Neuronal stem cell (in vitro differentiated cells): ENCODE measurements around the gene WFDC12.

Experiments
- DNase-seq: peaks from one replicate; pipeline ENCODE4 v3.0.0-alpha.2; 2013; ENCODE audit warnings: low spot score
- H2AFZ ChIP-seq: one replicate; pipeline ENCODE4 v1.6.1; 2013; ENCODE audit warnings: mild to moderate bottlenecking, low read length, inconsistent platforms
- H2AK5ac ChIP-seq: 2 replicates; pipeline ENCODE4 v1.6.1; 2013; ENCODE audit warnings: low read depth, mild to moderate bottlenecking, inconsistent platforms, low read length, moderate library complexity, mixed read lengths
- H2BK120ac ChIP-seq: 2 replicates; pipeline ENCODE4 v1.6.1; 2013; ENCODE audit warnings: low read depth, mild to moderate bottlenecking, inconsistent platforms, low read length, moderate library complexity, mixed read lengths
- H2BK12ac ChIP-seq: one replicate; pipeline ENCODE4 v1.6.1; 2013; ENCODE audit warnings: low read length, inconsistent platforms
- H2BK15ac ChIP-seq: 2 replicates; pipeline ENCODE4 v1.6.1; 2013; ENCODE audit warnings: mild to moderate bottlenecking, low read length, inconsistent platforms, mixed read lengths
- H2BK5ac ChIP-seq: one replicate; pipeline ENCODE4 v1.6.1; 2013; ENCODE audit warnings: inconsistent platforms, mild to moderate bottlenecking, low read length, moderate library complexity
- H3K14ac ChIP-seq: one replicate; pipeline ENCODE4 v1.6.1; 2013; ENCODE audit warnings: low read length, inconsistent platforms
- H3K18ac ChIP-seq: 2 replicates; pipeline ENCODE4 v1.6.1; 2013; ENCODE audit warnings: low read length, inconsistent platforms
- H3K23ac ChIP-seq: 2 replicates; pipeline ENCODE4 v1.6.1; 2013; ENCODE audit warnings: low read depth, mild to moderate bottlenecking, mixed read lengths, low read length, inconsistent platforms; ENCODE audit not compliant: poor library complexity
- H3K27ac ChIP-seq: replicated peaks from 3 replicates; pipeline ENCODE4 v1.5.1; 2013; ENCODE audit warnings: low read length, inconsistent platforms
- H3K27me3 ChIP-seq, 3 experiments: 2 replicates each; pipeline ENCODE4 v1.6.1; 2013; ENCODE audit warnings: low read length in 3 of 3, mild to moderate bottlenecking in 2 of 3, inconsistent platforms in 1 of 3, low read depth in 1 of 3, mixed read lengths in 1 of 3, moderate library complexity in 1 of 3; ENCODE audit not compliant: control insufficient read depth in 3 of 3, insufficient read depth in 3 of 3
- H3K36me3 ChIP-seq, 2 donors: replicated peaks in 1 of 2; 2 replicates each; pipeline ENCODE4 v1.6.1; 2013; ENCODE audit warnings: low read length in 2 of 2; ENCODE audit not compliant: control insufficient read depth in 2 of 2, insufficient read depth in 2 of 2
- H3K4ac ChIP-seq: 2 replicates; pipeline ENCODE4 v1.6.1; 2013; ENCODE audit warnings: inconsistent platforms, mild to moderate bottlenecking, low read length, moderate library complexity
- H3K4me1 ChIP-seq, 2 donors: 1 replicate in 1 of 2; 2 replicates in 1 of 2; pipeline ENCODE4 v1.6.1; 2013; ENCODE audit warnings: low read length in 2 of 2, low read depth in 1 of 2; ENCODE audit not compliant: control insufficient read depth in 2 of 2, insufficient read depth in 1 of 2
- H3K4me2 ChIP-seq: one replicate; pipeline ENCODE4 v1.6.1; 2013; ENCODE audit warnings: mild to moderate bottlenecking, low read length, inconsistent platforms; ENCODE audit not compliant: insufficient read depth, poor library complexity, severe bottlenecking
- H3K4me3 ChIP-seq, 2 donors: 2 replicates each; pipeline ENCODE4 v1.5.1; 2013; ENCODE audit warnings: low read length in 2 of 2, mild to moderate bottlenecking in 2 of 2, inconsistent platforms in 1 of 2, moderate library complexity in 1 of 2
- H3K79me1 ChIP-seq: one replicate; pipeline ENCODE4 v1.6.1; 2013; ENCODE audit warnings: low read depth, mild to moderate bottlenecking, inconsistent platforms, low read length, moderate library complexity
- H3K9ac ChIP-seq: one replicate; pipeline ENCODE4 v1.6.1; 2013; ENCODE audit warnings: mild to moderate bottlenecking, low read depth, low read length, inconsistent platforms; ENCODE audit not compliant: poor library complexity
- H3K9me3 ChIP-seq, 2 donors: replicated peaks in 1 of 2; 2 replicates each; pipeline versions ENCODE3 to v1.6.1; 2013; ENCODE audit warnings: low read length in 2 of 2, mild to moderate bottlenecking in 2 of 2, inconsistent platforms in 1 of 2, low read depth in 1 of 2, mixed read lengths in 1 of 2, moderate library complexity in 1 of 2; ENCODE audit not compliant: control insufficient read depth in 2 of 2, insufficient read depth in 1 of 2
- H4K8ac ChIP-seq: one replicate; pipeline ENCODE4 v1.6.1; 2013; ENCODE audit warnings: low read depth, mild to moderate bottlenecking, inconsistent platforms, low read length, moderate library complexity
- H4K91ac ChIP-seq: one replicate; pipeline ENCODE4 v1.6.1; 2013; ENCODE audit warnings: low read length, low read depth, mild to moderate bottlenecking, inconsistent platforms; ENCODE audit not compliant: poor library complexity
- WGBS, 2 donors: extraction: QIAGEN DNeasy Blood & Tissue Kit; methylation state at CpG; one replicate each; pipeline ENCODE4 v1.1.7; 2013; ENCODE audit warnings: missing lambda C conversion rate in 2 of 2, mixed read lengths in 1 of 2; ENCODE audit not compliant: insufficient read length in 2 of 2, insufficient replicate concordance in 1 of 2; ENCODE audit errors: extremely low coverage in 2 of 2; 5-methylcytosine and 5-hydroxymethylcytosine counted together

Gene WFDC12

DNA sequence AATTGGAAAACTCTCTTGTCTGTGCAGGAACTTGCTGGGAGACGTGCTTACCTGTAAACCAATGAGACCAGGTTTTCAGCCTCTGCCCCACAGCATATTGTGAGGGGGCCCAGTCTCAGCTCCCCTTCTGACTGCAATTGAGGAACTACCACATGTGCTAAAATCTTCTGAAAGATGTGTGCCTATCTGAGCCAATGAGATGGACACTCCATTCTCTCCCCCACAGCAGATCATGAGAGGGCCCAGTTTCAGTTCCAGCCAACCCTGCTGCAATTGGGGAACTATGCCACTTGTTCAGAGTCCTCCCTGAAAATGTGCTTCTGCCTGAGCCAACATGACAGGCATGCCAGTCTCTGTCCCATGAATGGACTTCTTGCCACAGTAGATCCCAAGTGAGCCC is 29.5 kb upstream of the WFDC12 start:
- no peak overlapping the region for H3K4me3 ChIP-seq
- H2BK120ac ChIP-seq, result no peak overlapping the region
- H3K4ac ChIP-seq, result no peak overlapping the region
- no peak overlapping the region for H3K4me2 ChIP-seq
- no peak for DNase-seq
- H3K27me3 ChIP-seq, result peaks cover 0 to 6% (median 0%) of the 10 kb centered on the region in 3 experiments
- H2BK5ac ChIP-seq, result no peak overlapping the region
- H3K14ac ChIP-seq, result no peak overlapping the region
- no peak overlapping the region for H3K27ac ChIP-seq
- no peaks in the 10 kb centered on the region for H3K79me1 ChIP-seq
- no peak overlapping the region for H2AK5ac ChIP-seq
- H2AFZ ChIP-seq, result no peak overlapping the region
- no peaks in the 10 kb centered on the region for H3K4me1 ChIP-seq
- H4K91ac ChIP-seq, result no peak overlapping the region
- no peak overlapping the region for H4K8ac ChIP-seq
- no peak overlapping the region for H3K23ac ChIP-seq
- no peak overlapping the region for H3K9ac ChIP-seq
- H2BK15ac ChIP-seq, result no peak overlapping the region
- H3K36me3 ChIP-seq, result no peaks in the 10 kb centered on the region
- H3K18ac ChIP-seq, result no peak overlapping the region
- H2BK12ac ChIP-seq, result no peak overlapping the region
- H3K9me3 ChIP-seq, result no peaks in the 10 kb centered on the region
- no CpG with 5 or more reads among the region's 1 CpG for WGBS, 2 donors

DNA sequence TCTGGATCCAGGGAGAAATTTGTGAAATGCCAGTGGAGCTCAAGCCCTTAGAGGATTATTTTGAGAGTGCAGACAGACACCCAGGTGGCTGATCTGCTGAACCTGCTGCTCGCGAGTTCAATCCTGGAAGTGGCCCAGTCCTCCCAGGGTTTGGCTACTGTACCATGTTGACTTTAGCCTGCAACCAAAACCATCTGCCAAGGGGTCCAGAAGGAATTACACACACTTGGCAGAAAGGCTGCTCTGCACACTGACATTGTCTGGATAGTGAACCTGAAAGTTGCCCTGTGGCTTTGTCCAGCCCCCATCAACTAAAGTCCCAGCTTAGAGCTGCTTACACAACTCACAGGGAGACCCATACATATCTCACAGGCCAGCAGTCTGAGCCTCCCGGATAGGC is 28.9 kb upstream of the WFDC12 start:
- Histone ChIP-seq H3K4me2 (no peak overlapping the region), H3K14ac (no peak overlapping the region)
- no CpG with 5 or more reads among the region's 3 CpGs for WGBS, 2 donors

DNA sequence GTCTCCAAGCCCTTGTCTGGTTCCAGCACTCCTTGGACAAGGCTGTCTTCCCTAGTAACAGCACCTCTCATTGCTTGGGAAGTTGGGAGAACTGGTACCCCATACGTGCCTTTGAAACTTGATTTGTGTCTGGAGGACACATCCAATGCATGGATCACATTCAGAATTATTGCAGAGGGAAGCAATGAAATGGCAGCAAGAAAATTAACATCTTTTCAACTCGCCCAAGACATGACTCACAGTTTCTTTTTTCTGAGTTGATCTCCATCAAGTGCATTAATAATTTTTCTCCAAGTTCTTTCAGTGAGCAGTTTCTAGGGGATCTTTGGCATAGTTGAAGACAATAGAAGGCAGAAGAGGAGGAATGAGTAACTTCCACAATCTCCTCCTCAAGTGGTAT is 28.1 kb upstream of the WFDC12 start:
- Histone ChIP-seq H2AFZ (no peak overlapping the region), H2BK15ac (no peak overlapping the region), H3K9ac (no peak overlapping the region), H3K14ac (no peak overlapping the region), H3K27me3 (peaks cover 0 to 6% (median 0%) of the 10 kb centered on the region in 3 experiments), H4K91ac (no peak overlapping the region), H3K4me1 (no peaks in the 10 kb centered on the region), H3K9me3 (no peaks in the 10 kb centered on the region), H2BK12ac (no peak overlapping the region), H2BK120ac (no peak overlapping the region), H2AK5ac (no peak overlapping the region), H3K79me1 (no peaks in the 10 kb centered on the region), H3K4me3 (no peak overlapping the region), H3K27ac (no peak overlapping the region), H3K4ac (no peak overlapping the region), H3K36me3 (no peaks in the 10 kb centered on the region), H3K18ac (no peak overlapping the region), H3K23ac (no peak overlapping the region), H4K8ac (no peak overlapping the region), H2BK5ac (no peak overlapping the region), H3K4me2 (no peak overlapping the region)
- no CpG with 5 or more reads among the region's 2 CpGs for WGBS, 2 donors
- no peak for DNase-seq

More for the DNA sequence above, 28.9 kb upstream of the WFDC12 start:
- Histone ChIP-seq H2BK12ac (no peak overlapping the region), H4K91ac (no peak overlapping the region), H3K4me1 (no peaks in the 10 kb centered on the region), H3K9ac (no peak overlapping the region), H3K36me3 (no peaks in the 10 kb centered on the region), H3K18ac (no peak overlapping the region), H3K9me3 (no peaks in the 10 kb centered on the region), H3K27me3 (peaks cover 0 to 6% (median 0%) of the 10 kb centered on the region in 3 experiments), H2BK5ac (no peak overlapping the region), H2AK5ac (no peak overlapping the region), H3K23ac (no peak overlapping the region), H3K79me1 (no peaks in the 10 kb centered on the region), H3K4ac (no peak overlapping the region), H2AFZ (no peak overlapping the region), H4K8ac (no peak overlapping the region), H2BK15ac (no peak overlapping the region), H2BK120ac (no peak overlapping the region), H3K4me3 (peak overlapping the region in 1 of 2 donors; percentile 20), H3K27ac (no peak overlapping the region)
- DNase-seq, result no peak

DNA sequence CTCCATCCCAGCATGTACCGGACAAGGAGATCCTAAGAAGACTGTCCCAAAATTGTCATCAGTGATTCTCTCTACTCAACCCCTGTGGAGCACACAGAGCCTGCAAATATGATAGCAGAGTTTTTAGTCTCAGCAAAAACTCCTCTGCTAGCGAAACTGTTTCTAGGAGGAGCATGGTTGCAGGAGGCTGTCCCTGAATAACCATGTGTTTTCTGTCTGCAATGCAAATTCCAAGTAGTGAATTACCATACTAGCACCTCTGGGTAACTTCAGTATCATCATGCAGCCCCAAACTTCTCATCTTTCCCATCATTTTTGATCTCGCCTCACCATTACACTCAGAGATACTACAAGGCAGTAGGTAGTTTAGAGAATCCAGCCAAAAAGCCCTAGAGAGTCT is 24.8 kb upstream of the WFDC12 start:
- Histone ChIP-seq H3K4me3 (no peak overlapping the region), H3K4ac (no peak overlapping the region), H4K8ac (no peak overlapping the region), H3K27me3 (peaks cover 0 to 11% (median 0%) of the 10 kb centered on the region in 3 experiments), H3K14ac (no peak overlapping the region), H3K36me3 (no peaks in the 10 kb centered on the region), H2AK5ac (no peak overlapping the region), H4K91ac (no peak overlapping the region), H3K79me1 (no peaks in the 10 kb centered on the region), H2BK15ac (no peak overlapping the region), H3K4me2 (no peak overlapping the region), H2AFZ (no peak overlapping the region), H3K27ac (no peak overlapping the region), H2BK120ac (no peak overlapping the region), H3K18ac (no peak overlapping the region), H3K9ac (no peak overlapping the region), H2BK5ac (no peak overlapping the region), H2BK12ac (no peak overlapping the region), H3K4me1 (no peaks in the 10 kb centered on the region), H3K23ac (no peak overlapping the region), H3K9me3 (no peaks in the 10 kb centered on the region)
- no peak for DNase-seq
- no CpG with 5 or more reads among the region's 3 CpGs for WGBS, 2 donors
